Measurements from ENCODE around the gene TTC22.

- TF ChIP-seq CTCF (IDR thresholded peaks at IDR 0.05) (no peak), POLR2AphosphoS5 (IDR thresholded peaks at IDR 0.05) (no peak), POLR2A (IDR thresholded peaks at IDR 0.05; ENCODE audit: low read depth) (no peak), EP300 (IDR thresholded peaks at IDR 0.05) (no peak)
Measured at GRCh38 chr1:54833121-54833520, 32.0 kb upstream of the TTC22 start.

All from esophagus muscularis mucosa (tissue), 4 donors.